HG03139 (cell line): ENCODE measurements around the gene KRTAP10-12.

ENCODE experiments used
- ATAC-seq: cut with Tn5 transposase; IDR thresholded peaks from one replicate; pipeline ENCODE4 v1.9.1; 2021; ENCODE audit not compliant: unreplicated experiment

The KRTAP10-12 gene

GRCh38 chr21:44697811-44698734 lies 1.1 kb downstream of the KRTAP10-12 start:
- no peak for ATAC-seq

- no peak for ATAC-seq
These were observed 2.6 kb downstream of the KRTAP10-12 start for GRCh38 chr21:44699502-44700001.

DNA sequence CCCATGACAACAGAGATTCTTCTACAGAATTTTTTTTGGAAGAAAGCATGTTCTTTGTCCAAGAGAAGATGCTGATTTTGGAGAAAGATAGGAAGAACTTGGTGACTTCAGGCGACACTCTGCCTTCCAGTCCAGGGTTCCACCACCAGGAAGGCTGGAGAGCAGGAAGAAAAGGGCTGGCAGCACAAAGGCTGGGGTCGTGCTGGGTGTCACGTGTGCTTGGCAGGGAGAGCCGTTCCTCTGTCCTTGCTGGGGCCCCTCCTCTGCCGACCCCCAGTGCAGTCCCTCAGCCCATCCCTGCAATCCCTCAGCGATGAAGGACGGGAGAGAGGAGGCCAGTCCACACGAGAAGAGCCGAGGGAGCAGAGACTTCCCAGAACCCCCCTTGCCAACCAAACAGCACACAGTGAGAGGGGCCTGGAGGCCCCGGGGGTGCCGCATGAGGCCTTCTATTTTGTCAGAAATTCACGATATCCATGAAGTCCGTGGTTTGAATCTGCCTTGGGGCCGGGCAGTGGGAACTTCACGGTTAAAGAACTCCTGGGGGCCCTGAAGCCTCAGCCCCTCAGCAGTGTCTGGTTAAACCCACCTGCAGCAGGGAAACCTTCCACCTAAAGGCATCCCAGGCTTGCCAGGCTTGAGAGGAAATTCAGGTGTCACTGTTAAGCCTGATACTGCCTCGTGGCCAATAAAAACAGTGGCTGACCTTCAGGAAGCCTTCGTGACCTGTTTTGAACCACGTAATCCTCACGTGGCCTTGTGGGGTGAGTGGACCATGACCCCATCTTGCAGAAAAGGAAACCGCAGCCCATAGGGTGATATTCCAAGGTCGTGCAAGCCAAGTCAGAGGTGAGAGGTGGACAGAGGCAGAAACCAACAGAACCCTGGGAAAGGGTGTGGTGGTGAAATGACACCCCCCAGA lies 3.4 kb downstream of the KRTAP10-12 start:
- ATAC-seq = no peak

GRCh38 chr21:44701023-44701400 lies 4.0 kb downstream of the KRTAP10-12 start:
- no peak for ATAC-seq

DNA sequence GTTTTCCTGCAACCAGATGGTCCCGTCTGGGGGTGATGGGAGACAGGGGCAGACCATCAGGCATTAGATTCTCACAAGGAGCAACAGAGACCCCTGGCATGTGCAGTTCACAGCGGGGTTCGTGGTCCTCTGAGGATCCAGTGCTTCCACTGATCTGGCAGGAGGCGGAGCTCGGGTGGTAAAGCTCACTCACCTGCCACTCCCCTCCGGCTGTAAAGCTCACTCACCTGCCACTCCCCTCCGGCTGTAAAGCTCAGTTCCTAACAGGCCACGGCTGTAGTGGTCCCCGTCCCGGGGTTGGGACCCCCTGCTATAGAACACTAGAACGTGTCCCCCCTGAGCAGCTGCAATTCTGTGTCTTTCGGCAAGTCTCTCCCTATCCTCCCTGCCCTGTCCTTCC lies 4.6 kb downstream of the KRTAP10-12 start:
- no peak for ATAC-seq

DNA sequence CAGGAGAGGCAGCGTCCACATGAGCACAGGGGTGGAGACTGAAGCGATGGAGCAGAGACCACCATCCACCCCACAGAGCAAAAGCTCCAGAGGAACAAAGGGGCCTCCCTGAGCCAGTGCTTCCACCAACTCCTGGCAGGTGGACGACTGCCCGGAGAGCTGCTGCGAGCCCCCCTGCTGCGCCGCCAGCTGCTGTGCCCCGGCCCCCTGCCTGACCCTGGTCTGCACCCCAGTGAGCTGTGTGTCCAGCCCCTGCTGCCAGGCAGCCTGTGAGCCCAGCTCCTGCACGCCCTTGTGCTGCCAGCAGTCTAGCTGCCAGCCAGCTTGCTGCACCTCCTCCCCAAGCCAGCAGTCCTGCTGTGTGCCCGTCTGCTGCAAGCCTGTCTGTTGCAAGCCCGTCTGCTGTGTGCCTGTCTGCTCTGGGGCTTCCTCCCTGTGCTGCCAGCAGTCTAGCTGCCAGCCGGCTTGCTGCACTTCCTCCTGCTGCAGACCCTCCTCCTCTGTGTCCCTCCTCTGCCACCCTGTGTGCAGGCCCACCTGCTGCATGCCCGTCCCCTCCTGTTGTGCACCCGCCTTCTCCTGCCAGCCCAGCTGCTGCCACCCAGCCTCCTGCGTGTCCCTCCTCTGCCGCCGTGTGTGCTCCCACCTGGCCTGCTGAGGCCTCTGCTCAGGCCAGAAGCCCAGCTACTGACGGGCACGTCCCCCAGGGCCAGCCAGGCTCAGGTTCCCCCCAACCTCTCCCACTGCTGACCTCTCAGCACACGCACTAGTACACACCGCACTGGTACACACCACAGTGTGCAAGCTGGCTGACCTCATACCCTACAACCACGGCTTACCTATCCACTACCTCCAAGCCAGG lies 5.4 kb downstream of the KRTAP10-12 start:
- no peak for ATAC-seq

DNA sequence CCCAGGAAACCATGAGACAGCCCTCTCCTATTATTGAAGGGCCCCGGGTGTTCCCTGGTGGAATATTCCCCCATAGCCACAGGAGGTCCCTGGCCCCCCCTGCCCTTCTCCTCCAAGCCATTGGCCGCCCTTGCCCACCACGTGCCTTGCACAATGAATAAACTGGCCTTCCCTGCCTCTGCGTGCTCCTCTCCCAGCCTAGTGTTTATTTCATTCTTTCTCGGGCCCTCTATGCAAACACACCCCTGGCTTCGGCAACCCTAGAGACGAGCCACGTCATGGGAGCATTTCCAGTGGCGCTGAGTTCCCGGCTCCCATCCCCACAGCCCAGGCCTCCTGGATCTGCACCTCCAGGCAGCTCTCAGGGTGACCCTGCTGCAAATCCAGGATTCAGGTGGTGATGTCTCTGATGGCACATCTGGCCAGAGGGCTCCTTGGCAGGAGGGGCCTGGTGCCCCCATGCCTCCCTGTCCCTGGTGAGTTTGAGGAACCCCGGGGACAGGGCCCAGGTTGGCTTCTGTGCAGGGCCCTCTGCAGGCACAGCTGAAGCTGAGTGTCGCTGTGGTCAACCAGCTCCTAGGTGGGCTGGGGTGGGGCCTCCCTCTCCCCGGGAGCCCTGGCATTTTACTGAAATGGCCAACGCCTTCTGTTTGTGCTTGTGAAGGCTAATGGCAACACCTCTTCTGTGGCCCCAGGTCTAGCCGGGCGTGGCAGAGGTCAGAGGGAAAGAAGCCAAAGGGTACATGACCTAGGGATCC lies 6.2 kb downstream of the KRTAP10-12 start:
- ATAC-seq = no peak

DNA sequence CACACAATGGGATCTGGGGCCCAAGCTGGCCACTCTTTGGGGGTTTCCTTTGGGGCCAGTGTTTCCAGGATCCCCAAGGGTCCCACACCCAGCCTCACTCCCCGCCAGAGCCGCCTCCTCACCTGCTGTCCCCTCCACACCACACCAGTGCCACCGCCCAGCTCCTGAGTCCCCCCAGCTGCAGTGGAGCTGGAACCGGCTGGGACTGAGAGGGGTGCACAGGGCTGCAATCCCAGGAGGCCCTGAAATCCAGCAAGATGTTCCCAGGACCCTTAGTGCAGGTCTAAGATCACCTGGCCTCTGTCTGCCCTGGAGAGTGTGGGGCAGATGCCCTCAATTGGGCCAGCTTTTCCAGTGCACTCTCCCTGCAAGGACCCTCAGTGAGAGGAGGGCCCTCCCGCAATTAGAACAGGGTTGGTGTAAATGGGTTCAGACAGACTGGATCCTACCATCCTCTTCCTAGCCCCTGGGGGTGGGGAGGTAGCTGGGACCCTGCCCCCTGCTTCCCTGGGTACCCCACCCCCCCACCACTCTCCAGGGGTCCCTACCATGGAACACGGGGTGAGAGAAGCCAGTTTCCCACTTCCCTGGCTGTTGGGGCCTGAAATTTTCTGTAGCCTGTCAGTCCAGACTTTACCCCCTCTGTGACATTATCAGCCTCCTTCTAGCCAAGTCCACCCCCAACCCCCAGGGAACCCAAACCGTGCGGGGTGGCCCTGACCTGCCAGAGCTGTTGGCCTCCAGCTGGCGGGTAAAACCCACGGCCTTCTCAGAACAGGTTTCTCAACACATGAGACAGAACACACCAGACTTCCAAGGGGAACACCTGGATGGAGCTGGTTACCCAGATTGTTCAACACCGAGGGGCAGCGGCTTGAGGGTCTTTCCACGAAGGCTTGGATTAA lies 7.0 kb downstream of the KRTAP10-12 start:
- no peak for ATAC-seq

DNA sequence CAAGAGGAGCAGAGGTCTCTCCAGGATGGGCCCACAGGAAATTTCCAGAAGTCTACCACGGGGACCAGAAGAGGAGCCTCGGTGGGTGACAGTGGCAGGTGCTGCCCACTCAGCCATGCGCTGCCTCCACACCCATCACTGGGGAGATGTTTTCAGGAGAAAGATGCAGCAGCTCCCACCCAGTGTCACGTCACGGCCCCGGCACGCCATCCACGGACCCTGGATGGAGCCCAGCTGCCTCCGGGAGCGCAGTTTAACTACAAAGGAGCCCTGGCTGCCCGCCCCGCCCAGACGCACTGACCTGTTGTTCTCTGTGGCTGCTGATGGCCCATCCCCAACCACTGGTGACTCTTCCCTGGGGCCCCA lies 7.6 kb downstream of the KRTAP10-12 start:
- no peak for ATAC-seq

DNA sequence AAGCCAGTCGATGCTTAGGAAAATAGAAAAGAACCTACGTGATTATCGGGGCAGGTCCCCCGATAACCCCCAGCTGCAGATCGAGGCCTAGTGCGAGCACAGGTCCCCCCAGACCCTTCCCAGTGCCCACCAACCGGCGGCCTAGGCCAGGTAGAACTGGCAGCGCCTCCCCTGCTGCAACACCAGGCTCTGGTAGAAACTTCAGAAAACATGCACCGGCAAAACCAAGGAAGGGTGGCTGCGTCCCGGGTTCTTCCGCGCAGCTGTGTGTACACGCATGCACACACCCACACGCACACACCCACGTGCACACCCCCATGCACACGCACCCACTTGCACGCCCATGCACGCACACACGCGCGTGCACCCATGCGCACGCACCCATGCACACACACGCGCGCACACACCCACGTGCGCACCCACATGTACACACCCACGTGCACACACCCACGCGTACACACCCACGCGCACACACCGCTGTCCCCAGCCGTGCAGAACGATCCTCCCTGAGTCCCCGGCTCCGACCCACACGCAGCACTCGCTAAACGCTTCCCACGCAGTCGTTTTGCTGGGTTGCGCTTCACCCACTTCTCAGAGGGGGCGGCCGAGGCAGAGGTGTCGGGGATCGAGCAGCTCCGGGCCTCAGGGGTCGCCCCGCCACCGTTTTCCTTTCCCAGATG lies 9.2 kb downstream of the KRTAP10-12 start:
- no peak for ATAC-seq

- ATAC-seq = no peak
These were observed 10.0 kb downstream of the KRTAP10-12 start for GRCh38 chr21:44706706-44707581.

DNA sequence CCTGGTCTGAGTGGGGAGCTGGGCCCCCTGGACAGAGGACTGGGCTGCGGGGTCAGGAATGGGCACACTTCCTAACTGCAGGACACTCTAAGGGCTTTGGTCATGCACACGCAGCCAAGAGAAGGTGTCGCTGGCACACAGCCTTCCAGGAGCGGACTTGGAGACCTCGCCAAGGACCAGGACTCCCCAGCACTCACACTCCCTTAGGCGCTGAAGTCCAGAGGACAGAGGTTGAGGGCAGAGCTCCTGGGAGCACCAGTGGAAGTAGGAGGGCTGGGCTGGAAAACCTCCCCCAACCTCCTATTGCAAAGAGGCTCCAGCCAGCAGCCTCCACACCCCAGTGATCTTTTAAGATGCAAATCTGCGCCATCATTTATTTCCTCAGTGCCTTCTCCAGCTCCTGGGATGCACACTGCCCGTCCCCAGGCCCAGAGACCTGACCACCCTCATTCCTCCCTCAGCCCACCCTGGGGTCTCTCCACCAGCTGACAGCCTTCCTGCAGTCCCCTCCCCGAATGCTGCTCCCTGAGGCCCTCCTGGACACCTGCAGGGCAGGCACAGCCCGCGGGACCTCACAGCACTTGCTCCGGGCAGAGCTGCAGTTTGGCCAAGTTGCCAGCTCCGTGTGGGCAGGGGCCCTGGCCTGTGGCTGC lies 11.4 kb downstream of the KRTAP10-12 start:
- ATAC-seq = no peak

GRCh38 chr21:44708866-44709425 lies 12.0 kb downstream of the KRTAP10-12 start:
- ATAC-seq = no peak

GRCh38 chr21:44709426-44710293 lies 12.7 kb downstream of the KRTAP10-12 start:
- ATAC-seq = no peak

DNA sequence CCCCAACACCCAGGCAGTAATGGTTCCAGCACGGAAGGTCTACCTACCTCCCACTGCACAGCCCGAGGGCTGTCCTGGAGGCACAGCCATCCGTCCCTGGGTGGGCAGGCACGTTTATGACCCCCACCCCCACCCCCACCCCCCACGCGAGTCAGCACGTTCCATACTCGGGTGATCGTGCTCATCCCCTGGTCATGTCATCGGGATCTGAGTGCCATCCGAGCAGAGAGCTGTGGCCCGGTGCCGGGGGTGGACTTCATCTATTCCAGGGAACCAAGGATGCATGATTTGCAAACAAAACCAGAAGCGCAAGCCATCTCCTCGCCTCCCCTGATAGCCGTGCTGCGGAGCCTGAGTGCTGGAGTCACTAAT lies 13.3 kb downstream of the KRTAP10-12 start:
- no peak for ATAC-seq
